ENCODE results near the gene HOXB3. TPM values are rescaled to one million over a fixed set of nuclear protein-coding genes. Genes with fewer than 3 reads are reported as not detected.

The HOXB3 gene
- total RNA-seq, 4 donors from 2014 or later, result 37.0 to 89.3 (median 65.4) TPM

DNA sequence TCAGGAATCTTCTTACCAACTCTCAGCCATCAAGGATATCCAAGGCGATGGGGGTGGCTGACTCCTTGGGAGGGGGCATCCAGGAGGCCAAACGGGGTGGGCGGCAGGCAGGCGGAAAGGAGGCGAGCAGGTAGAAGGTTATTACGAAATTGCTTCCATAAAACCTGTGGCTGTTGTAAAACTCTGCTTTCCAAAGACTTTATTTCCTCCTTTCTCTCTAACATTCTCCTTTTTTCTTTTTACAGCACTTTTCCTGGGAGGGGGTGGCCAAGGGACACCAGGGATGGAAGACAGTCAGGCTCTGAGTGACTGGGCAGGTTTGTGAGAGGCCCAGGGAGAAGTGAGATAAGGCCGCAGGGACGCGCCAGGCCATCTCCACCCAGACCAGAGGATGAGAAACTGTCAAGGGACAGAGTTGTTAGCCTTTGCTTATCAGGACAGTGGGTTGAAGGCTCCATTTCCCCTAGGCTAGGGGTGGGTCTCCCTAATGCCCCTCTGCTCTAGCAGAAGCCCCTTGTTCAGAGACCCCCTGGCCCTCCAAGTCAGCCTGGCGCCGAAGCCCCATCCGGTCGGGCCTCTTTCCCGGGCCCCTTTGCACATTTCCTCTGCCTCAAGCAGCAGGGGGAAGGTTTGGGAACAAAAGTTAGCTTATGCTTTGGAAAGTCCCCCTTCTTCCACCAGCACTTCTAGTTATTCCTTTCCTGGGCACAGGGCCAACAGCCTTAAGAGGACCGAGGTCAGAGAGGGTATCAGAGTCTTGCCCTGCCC is 41.1 kb upstream of the HOXB3 start:
- Histone ChIP-seq H3K4me3 (peak overlapping the region in 2 of 4 donors; percentile 13 to 15), H3K27ac (peak overlapping the region in 3 of 4 donors; percentile 66 to 79 (median 70)), H3K9me3 (no peaks in the 10 kb centered on the region), H3K4me1 (peaks cover under 1 to 64% (median 9%) of the 10 kb centered on the region in 4 donors), H3K36me3 (no peaks in the 10 kb centered on the region), H3K27me3 (peaks cover 0 to 23% of the 10 kb centered on the region in 2 donors)
- TF ChIP-seq, protein P1, sequence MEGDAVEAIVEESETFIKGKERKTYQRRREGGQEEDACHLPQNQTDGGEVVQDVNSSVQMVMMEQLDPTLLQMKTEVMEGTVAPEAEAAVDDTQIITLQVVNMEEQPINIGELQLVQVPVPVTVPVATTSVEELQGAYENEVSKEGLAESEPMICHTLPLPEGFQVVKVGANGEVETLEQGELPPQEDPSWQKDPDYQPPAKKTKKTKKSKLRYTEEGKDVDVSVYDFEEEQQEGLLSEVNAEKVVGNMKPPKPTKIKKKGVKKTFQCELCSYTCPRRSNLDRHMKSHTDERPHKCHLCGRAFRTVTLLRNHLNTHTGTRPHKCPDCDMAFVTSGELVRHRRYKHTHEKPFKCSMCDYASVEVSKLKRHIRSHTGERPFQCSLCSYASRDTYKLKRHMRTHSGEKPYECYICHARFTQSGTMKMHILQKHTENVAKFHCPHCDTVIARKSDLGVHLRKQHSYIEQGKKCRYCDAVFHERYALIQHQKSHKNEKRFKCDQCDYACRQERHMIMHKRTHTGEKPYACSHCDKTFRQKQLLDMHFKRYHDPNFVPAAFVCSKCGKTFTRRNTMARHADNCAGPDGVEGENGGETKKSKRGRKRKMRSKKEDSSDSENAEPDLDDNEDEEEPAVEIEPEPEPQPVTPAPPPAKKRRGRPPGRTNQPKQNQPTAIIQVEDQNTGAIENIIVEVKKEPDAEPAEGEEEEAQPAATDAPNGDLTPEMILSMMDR (IDR thresholded peaks at IDR 0.05), result no peak
- TF ChIP-seq POLR2A (IDR thresholded peaks at IDR 0.05), result peak in 1 of 2 donors; percentile 50
- DNase-seq, result peak in 2 of 3 donors; percentile 65 to 67

- H3K27ac ChIP-seq, result peak overlapping the region in 2 of 4 donors; percentile 66 to 79
- peaks cover 6 to 66% (median 9%) of the 10 kb centered on the region in 4 donors for H3K4me1 ChIP-seq
- peaks cover 0 to 25% of the 10 kb centered on the region in 2 donors for H3K27me3 ChIP-seq
- no peak for DNase-seq
- TF ChIP-seq POLR2A (IDR thresholded peaks at IDR 0.05), result no peak
- TF ChIP-seq, protein P1 (IDR thresholded peaks at IDR 0.05), result no peak
- H3K36me3 ChIP-seq, result no peaks in the 10 kb centered on the region
- H3K9me3 ChIP-seq, result no peaks in the 10 kb centered on the region
- H3K4me3 ChIP-seq, result no peak overlapping the region
Observed at GRCh38 chr17:48630009-48630924, 40.2 kb upstream of the HOXB3 start.

DNA sequence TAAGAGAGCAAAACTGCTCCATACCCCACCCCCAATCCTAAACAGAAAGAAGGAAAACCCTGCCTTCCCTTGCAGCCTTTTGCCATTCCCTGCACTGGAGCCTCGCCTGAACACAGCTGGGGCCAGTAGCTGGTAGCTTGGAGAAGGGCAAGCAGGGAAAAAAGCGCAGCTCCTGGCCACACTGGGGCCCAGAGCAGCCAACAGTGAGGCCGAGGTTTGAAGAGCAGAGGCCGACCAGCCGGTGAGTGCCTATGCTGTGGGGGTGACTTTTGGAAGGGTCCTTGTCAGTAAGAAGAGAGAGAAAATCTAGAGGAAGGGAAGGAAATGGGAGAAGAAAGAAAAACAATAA is 39.3 kb upstream of the HOXB3 start:
- H3K36me3 ChIP-seq, result no peaks in the 10 kb centered on the region
- no peak overlapping the region for H3K4me3 ChIP-seq
- no peaks in the 10 kb centered on the region for H3K9me3 ChIP-seq
- no peak for DNase-seq
- H3K27ac ChIP-seq, result peak overlapping the region in 2 of 4 donors; percentile 48 to 63
- no peak for TF ChIP-seq POLR2A (IDR thresholded peaks at IDR 0.05)
- TF ChIP-seq, protein P1 (IDR thresholded peaks at IDR 0.05), result no peak
- H3K27me3 ChIP-seq, result peaks cover 0 to 33% of the 10 kb centered on the region in 2 donors
- H3K4me1 ChIP-seq, result peaks cover 9 to 66% (median 13%) of the 10 kb centered on the region in 4 donors

DNA sequence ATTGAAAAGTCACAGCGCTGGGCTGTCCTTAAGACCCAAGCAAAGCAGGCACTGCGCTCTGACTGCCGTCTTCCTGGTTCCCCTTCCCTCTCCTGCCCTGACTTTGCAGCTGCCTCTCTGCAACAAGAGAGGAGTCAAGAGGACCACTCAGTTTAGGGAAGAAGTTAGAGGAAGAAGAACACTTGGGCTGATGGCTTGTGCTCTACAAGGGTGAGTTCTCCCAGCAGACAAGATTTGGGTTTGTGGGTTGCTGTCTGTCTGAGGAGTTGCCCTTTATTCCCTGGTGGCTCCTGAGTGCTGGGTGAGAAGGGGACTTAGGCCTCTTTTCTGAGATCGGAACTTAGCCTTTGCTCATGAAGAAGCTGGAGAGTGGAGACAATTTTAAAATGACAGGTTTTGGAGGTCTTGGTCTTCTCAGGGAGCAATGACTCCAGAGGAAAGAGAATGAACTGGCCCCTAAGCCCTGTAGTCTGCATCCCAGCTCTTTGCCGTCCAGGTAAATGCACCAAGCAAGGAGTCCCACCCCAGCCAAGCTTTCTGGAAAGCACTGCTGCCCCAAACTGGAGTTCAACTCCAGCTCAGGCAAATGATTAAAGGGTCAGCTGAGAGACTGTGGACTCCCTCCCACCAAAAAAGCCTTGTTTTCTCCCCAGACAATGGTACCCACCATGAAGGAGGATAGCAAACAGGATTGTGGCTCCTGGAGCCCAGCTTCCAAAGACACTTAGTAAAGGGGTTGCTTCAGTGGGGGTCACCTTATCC is 38.8 kb upstream of the HOXB3 start:
- no peaks in the 10 kb centered on the region for H3K36me3 ChIP-seq
- peaks cover 9 to 65% (median 11%) of the 10 kb centered on the region in 4 donors for H3K4me1 ChIP-seq
- H3K27me3 ChIP-seq, result peaks cover 0 to 33% of the 10 kb centered on the region in 2 donors
- no peak for DNase-seq
- H3K27ac ChIP-seq, result peak overlapping the region in 3 of 4 donors; percentile 58 to 82 (median 63)
- peak overlapping the region in 1 of 4 donors; percentile 8 for H3K4me3 ChIP-seq
- H3K9me3 ChIP-seq, result no peaks in the 10 kb centered on the region
- no peak for TF ChIP-seq POLR2A (IDR thresholded peaks at IDR 0.05)
- TF ChIP-seq, protein P1 (IDR thresholded peaks at IDR 0.05), result no peak

Data from Peyer's patch (tissue), 4 donors.